GM21515 (cell line): ENCODE measurements around the gene MCAT.
"Not testable (repeated sequence)": the region's sequence is repeated elsewhere in the genome, so short reads cannot be mapped to it uniquely, and the experiment has no call there.

ENCODE experiments used
- ATAC-seq: cut with Tn5 transposase; IDR thresholded peaks from one replicate; pipeline ENCODE4 v1.9.1; 2021; ENCODE audit not compliant: unreplicated experiment

Gene MCAT

GRCh38 chr22:43154887-43155536 is 11.8 kb upstream of the MCAT start:
- no peak for ATAC-seq

GRCh38 chr22:43153899-43154298 is 10.7 kb upstream of the MCAT start:
- ATAC-seq: no peak

GRCh38 chr22:43152357-43153071 is 9.3 kb upstream of the MCAT start:
- no peak for ATAC-seq

GRCh38 chr22:43152003-43152356 is 8.8 kb upstream of the MCAT start:
- ATAC-seq: no peak

- ATAC-seq: no peak
These were observed 8.2 kb upstream of the MCAT start, which contains the start of gene TSPO for GRCh38 chr22:43151251-43152002. Gene TSPO, plus strand, starts transcription at chr22:43151559. Its CDS starts 7,680 bp downstream, at chr22:43159239.

DNA sequence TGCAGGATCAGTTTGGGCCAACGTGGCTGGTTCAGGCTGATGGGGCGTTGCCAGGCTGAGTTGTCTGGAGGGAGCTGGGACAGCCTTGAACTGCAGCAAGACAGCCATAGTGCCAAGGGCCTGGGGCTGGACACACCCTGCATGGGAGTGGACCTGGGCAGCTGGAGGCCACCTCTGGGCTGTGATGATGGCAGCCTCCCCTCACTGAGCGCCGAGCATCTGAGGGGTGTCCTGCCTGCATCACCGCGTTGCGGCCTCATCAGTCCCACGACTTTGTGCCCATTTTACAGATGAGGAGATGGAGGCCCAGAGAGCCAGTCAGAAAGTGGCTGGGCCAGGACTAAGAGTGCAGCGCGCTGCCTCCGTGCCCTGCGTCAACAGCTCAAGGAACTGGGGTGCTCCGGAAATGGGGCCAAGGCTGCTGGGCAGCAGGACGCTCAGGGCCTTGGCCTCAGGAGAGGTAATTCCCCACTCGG is 7.6 kb upstream of the MCAT start:
- ATAC-seq: no peak

- no peak for ATAC-seq
These were observed 5.4 kb upstream of the MCAT start for GRCh38 chr22:43148581-43148980.

GRCh38 chr22:43147821-43148220 is 4.6 kb upstream of the MCAT start:
- no peak for ATAC-seq

- not testable (repeated sequence) for ATAC-seq
These were observed 3.1 kb upstream of the MCAT start for GRCh38 chr22:43146332-43146731.

GRCh38 chr22:43145371-43145770 is 2.2 kb upstream of the MCAT start:
- ATAC-seq: not testable (repeated sequence)

- no peak for ATAC-seq
These were observed 1.8 kb upstream of the MCAT start for GRCh38 chr22:43144949-43145348.

DNA sequence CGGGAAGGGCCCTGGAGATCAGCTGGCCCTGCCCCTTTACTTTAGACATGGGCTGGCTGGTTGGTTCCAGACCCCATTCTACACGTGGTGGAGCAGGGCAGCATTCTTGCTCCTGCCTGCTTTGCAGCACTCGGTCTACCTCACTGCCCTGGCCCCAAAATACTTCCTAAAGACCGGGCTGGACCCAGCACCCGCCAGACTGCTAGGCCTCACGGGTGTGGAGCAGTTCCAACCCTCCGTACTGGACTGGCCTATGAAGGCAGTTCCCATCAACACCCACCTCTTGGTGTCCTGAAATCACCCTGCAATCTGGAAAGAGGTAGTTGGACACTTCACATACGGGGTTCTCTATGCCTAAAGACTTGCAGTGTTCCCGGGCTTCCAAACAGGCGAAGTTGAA is 6.4 kb downstream of the MCAT start:
- ATAC-seq: no peak

- no peak for ATAC-seq
These were observed 6.9 kb downstream of the MCAT start for GRCh38 chr22:43136255-43136654.

GRCh38 chr22:43135565-43135964 is 7.6 kb downstream of the MCAT start:
- ATAC-seq: no peak

- ATAC-seq: no peak
These were observed 8.6 kb downstream of the MCAT start for GRCh38 chr22:43134553-43134952.

DNA sequence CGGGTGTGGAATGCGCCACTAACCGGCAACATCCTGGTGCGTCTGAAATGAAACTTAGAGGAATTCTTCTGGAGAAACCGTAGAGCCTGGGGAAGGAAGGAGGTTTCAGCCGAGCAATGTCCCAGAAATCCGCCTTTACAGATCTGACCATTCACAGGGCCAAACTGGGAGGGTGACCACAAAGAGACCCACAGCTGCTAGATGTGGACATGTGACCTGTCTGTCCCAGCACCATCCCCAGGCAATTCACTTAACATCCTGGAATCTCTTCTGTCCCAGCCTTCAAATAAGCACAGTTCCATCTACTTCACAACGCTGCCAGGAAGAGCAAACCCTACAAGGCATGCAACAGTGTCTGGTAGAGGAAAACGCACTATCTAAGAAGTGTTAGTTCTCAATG is 9.8 kb downstream of the MCAT start:
- ATAC-seq: no peak

- no peak for ATAC-seq
These were observed 11.3 kb downstream of the MCAT start for GRCh38 chr22:43131773-43132501.

- no peak for ATAC-seq
These were observed 13.5 kb downstream of the MCAT start for GRCh38 chr22:43129426-43130425.

DNA sequence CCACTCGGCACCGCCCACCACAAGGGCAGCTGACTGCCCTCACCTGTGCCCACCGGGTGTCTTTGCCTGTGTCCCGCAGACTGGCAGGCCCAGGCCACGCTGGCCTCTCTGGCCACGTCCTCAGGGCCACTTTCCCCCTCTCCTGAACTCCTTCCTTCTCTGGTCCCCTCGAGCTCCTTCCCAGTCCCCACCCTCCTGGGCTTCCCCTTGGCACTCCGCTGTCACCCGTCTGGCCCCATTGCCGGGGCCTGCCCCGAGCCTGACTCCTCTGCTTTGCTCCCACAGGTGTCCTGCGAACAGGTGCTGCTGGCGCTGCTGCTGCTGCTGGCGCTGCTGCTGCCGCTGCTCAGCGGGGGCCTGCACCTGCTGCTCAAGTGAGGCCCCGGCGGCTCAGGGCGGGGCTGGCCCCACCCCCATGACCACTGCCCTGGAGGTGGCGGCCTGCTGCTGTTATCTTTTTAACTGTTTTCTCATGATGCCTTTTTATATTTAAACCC is 14.2 kb downstream of the MCAT start:
- no peak for ATAC-seq

DNA sequence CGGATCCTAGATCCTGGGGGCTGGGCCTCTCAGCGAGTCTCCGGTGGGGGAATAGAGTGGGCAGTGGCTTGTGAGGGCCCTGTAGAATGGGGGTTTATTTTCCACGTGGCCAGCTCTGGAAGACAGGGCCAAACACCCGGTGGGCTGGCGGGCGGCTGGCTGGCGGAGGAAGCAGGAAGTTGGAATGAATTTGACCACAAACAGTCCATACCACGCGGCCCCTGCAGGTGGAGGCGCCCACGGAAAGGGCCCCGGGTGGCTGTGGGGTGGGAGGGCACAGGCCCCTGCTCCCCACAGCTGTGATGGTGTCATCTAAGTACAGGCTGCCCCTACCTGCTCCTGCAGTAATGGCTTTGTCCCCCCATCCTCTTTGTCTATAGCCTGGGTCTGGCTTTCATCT is 15.1 kb downstream of the MCAT start:
- ATAC-seq: no peak
